Prostate gland (tissue), 2 donors: ENCODE results near the gene DLST. TPM values are rescaled to one million over a fixed set of nuclear protein-coding genes. Genes with fewer than 3 reads are reported as not detected.

ENCODE experiments used
- DNase-seq: peaks from one replicate; pipeline ENCODE4 v3.0.0-alpha.2; 2019; ENCODE audit warnings: low spot score
- H3K27ac ChIP-seq, 2 donors: fragments of 200-600 bp; sonication (generic); 2 replicates each; pipeline ENCODE4 v1.5.1; 2017 to 2019
- H3K27me3 ChIP-seq: fragments of 200-600 bp; sonication (generic); replicated peaks from 2 replicates; pipeline ENCODE4 v1.5.1; 2019; ENCODE audit not compliant: insufficient read depth
- H3K36me3 ChIP-seq, 2 donors: fragments of 200-600 bp; sonication (generic); 1 replicate in 1 of 2; 2 replicates in 1 of 2; pipeline versions ENCODE4 v1.5.1 to v1.8.1; 2017 to 2019
- H3K4me1 ChIP-seq: fragments of 200-600 bp; sonication (generic); replicated peaks from 2 replicates; pipeline ENCODE4 v1.5.1; 2019
- H3K4me3 ChIP-seq, 2 donors: fragments of 200-600 bp; sonication (generic); 2 replicates each; pipeline ENCODE4 v1.5.1; 2017 to 2019
- H3K9me3 ChIP-seq: fragments of 200-600 bp; sonication (generic); 2 replicates; pipeline ENCODE4 v1.5.1; 2017
- CTCF ChIP-seq, 4 experiments: fragments of 200-600 bp in 2 of 4; fragments of 450-650 bp in 2 of 4; sonication (generic) in 2 of 4; IDR thresholded peaks; 1 replicate in 3 of 4; 2 replicates in 1 of 4; pipeline ENCODE4 v1.5.1; 2016 to 2019; ENCODE audit warnings: antibody characterized with exemption in 4 of 4, mild to moderate bottlenecking in 2 of 4, moderate library complexity in 2 of 4
- POLR2A ChIP-seq: fragments of 450-650 bp; IDR thresholded peaks from one replicate; pipeline ENCODE4 v1.6.1; 2016; ENCODE audit warnings: antibody characterized with exemption, mild to moderate bottlenecking
- POLR2AphosphoS5 ChIP-seq: sonication (generic); formaldehyde crosslinking; IDR thresholded peaks from one replicate; pipeline ENCODE4 v1.6.1; 2017; ENCODE audit warnings: antibody characterized with exemption
- WGBS: methylation state at CpG from one replicate; pipeline ENCODE4 v1.1.5; 2018; 5-methylcytosine and 5-hydroxymethylcytosine counted together
- intact Hi-C: fragments of 100-400 bp; cut with DNase I; formaldehyde crosslinking; loops from one replicate; pipeline ENCODE4 v1.14.2; 2022
- total RNA-seq, 2 donors: library from RNA; depleted of rRNA; stranded (reverse); fragments of >200 nt; gene quantifications; one replicate each; pipeline ENCODE4 v1.1.0, GENCODE V29; 2016

DLST gene
- total RNA-seq, 2 donors from 2014 or later = 44.9 to 93.0 TPM

- Histone ChIP-seq H3K9me3 (no peaks in the 10 kb centered on the region), H3K4me1 (peaks cover 11% of the 10 kb centered on the region), H3K4me3 (no peak overlapping the region), H3K27ac (no peak overlapping the region), H3K27me3 (no peaks in the 10 kb centered on the region), H3K36me3 (peaks cover 0 to 4% of the 10 kb centered on the region in 2 donors)
- 68% methylated on average over 3 of the region's 3 CpGs for WGBS
- intact Hi-C loops = no loop called here
- no peak for DNase-seq
- TF ChIP-seq POLR2AphosphoS5 = no peak
Measured at GRCh38 chr14:74886001-74886400, 4.3 kb downstream of the DLST start.

GRCh38 chr14:74888164-74889158, 6.7 kb downstream of the DLST start:
- WGBS = 44% methylated on average over 12 of the region's 12 CpGs
- no peaks in the 10 kb centered on the region for H3K9me3 ChIP-seq
- no peak for DNase-seq
- H3K27me3 ChIP-seq = no peaks in the 10 kb centered on the region
- H3K27ac ChIP-seq = no peak overlapping the region
- peaks cover 11% of the 10 kb centered on the region for H3K4me1 ChIP-seq
- H3K36me3 ChIP-seq = peaks cover 7% of the 10 kb centered on the region in 2 donors
- TF ChIP-seq CTCF (IDR thresholded peaks at IDR 0.05) (no peak), POLR2AphosphoS5 (no peak), POLR2A (no peak)
- intact Hi-C loops = no loop called here
- no peak overlapping the region for H3K4me3 ChIP-seq

- WGBS = 94% methylated on average over 6 of the region's 6 CpGs
- H3K4me3 ChIP-seq = no peak overlapping the region
- peaks cover 11% of the 10 kb centered on the region for H3K4me1 ChIP-seq
- DNase-seq = no peak
- peaks cover 15 to 22% of the 10 kb centered on the region in 2 donors for H3K36me3 ChIP-seq
- TF ChIP-seq POLR2AphosphoS5 (no peak), POLR2A (no peak), CTCF (IDR thresholded peaks at IDR 0.05) (no peak)
- no peaks in the 10 kb centered on the region for H3K27me3 ChIP-seq
- H3K27ac ChIP-seq = no peak overlapping the region
- intact Hi-C loops = no loop called here
- H3K9me3 ChIP-seq = no peaks in the 10 kb centered on the region
Measured at GRCh38 chr14:74890262-74890661, 8.5 kb downstream of the DLST start.

- WGBS = 88% methylated on average over 6 of the region's 6 CpGs
- H3K9me3 ChIP-seq = no peaks in the 10 kb centered on the region
- no peaks in the 10 kb centered on the region for H3K27me3 ChIP-seq
- no peak overlapping the region for H3K27ac ChIP-seq
- DNase-seq = no peak
- H3K4me1 ChIP-seq = peaks cover 6% of the 10 kb centered on the region
- H3K4me3 ChIP-seq = no peak overlapping the region
- no peak for TF ChIP-seq POLR2A
- TF ChIP-seq POLR2AphosphoS5 = no peak
- no peak for TF ChIP-seq CTCF (IDR thresholded peaks at IDR 0.05)
- intact Hi-C loops = no loop called here
- H3K36me3 ChIP-seq = peaks cover 15 to 26% of the 10 kb centered on the region in 2 donors
Measured at GRCh38 chr14:74891870-74892269, 10.2 kb downstream of the DLST start.

GRCh38 chr14:74892745-74893144, 11.0 kb downstream of the DLST start:
- WGBS = 74% methylated on average over 5 of the region's 5 CpGs
- peaks cover 18 to 26% of the 10 kb centered on the region in 2 donors for H3K36me3 ChIP-seq
- TF ChIP-seq CTCF (IDR thresholded peaks at IDR 0.05) (no peak), POLR2A (no peak), POLR2AphosphoS5 (no peak)

More at GRCh38 chr14:74892745-74893144, 11.0 kb downstream of the DLST start:
- peaks cover 6% of the 10 kb centered on the region for H3K4me1 ChIP-seq
- intact Hi-C loops = no loop called here
- no peaks in the 10 kb centered on the region for H3K27me3 ChIP-seq
- no peak overlapping the region for H3K27ac ChIP-seq
- H3K4me3 ChIP-seq = no peak overlapping the region
- DNase-seq = no peak
- no peaks in the 10 kb centered on the region for H3K9me3 ChIP-seq
